Measurements from ENCODE around the gene SIL1.
"Not testable (repeated sequence)": the region's sequence is repeated elsewhere in the genome, so short reads cannot be mapped to it uniquely, and the experiment has no call there.

The SIL1 gene

GRCh38 chr5:138935466-138935865, 262.7 kb downstream of the SIL1 start:
- no peak for DNase-seq

GRCh38 chr5:138934971-138935370, 263.2 kb downstream of the SIL1 start:
- no peak for DNase-seq

- no peak for DNase-seq
Measured at GRCh38 chr5:138933522-138934290, 264.5 kb downstream of the SIL1 start.

- DNase-seq, result no peak
Measured at GRCh38 chr5:138932171-138932810, 265.9 kb downstream of the SIL1 start.

- DNase-seq, result no peak
Measured at GRCh38 chr5:138930371-138931097, 267.6 kb downstream of the SIL1 start.

- no peak for DNase-seq
Measured at GRCh38 chr5:138929571-138929955, 268.6 kb downstream of the SIL1 start.

GRCh38 chr5:138927979-138928378, 270.2 kb downstream of the SIL1 start:
- no peak for DNase-seq

GRCh38 chr5:138927544-138927943, 270.6 kb downstream of the SIL1 start:
- DNase-seq, result no peak

GRCh38 chr5:138926688-138927448, 271.3 kb downstream of the SIL1 start:
- no peak for DNase-seq

- DNase-seq, result no peak
Measured at GRCh38 chr5:138926257-138926656, 271.9 kb downstream of the SIL1 start.

- no peak for DNase-seq
Measured at GRCh38 chr5:138925090-138925635, 273.0 kb downstream of the SIL1 start.

GRCh38 chr5:138922494-138922893, 275.7 kb downstream of the SIL1 start:
- no peak for DNase-seq

GRCh38 chr5:138921362-138921761, 276.8 kb downstream of the SIL1 start:
- DNase-seq, result not testable (repeated sequence)

GRCh38 chr5:138920181-138920580, 278.0 kb downstream of the SIL1 start:
- DNase-seq, result no peak

GRCh38 chr5:138918686-138919085, 279.5 kb downstream of the SIL1 start:
- no peak for DNase-seq

- no peak for DNase-seq
Measured at GRCh38 chr5:138914338-138914737, 283.8 kb downstream of the SIL1 start.

GRCh38 chr5:138913773-138914172, 284.4 kb downstream of the SIL1 start:
- no peak for DNase-seq

GRCh38 chr5:138912093-138912492, 286.1 kb downstream of the SIL1 start:
- no peak for DNase-seq

- DNase-seq, result no peak
Measured at GRCh38 chr5:138911441-138911840, 286.7 kb downstream of the SIL1 start.

- DNase-seq, result no peak
Measured at GRCh38 chr5:138910546-138911185, 287.5 kb downstream of the SIL1 start.

- no peak for DNase-seq
Measured at GRCh38 chr5:138909734-138910133, 288.4 kb downstream of the SIL1 start.

- DNase-seq, result no peak
Measured at GRCh38 chr5:138905541-138905940, 292.6 kb downstream of the SIL1 start.

All from AML-193 (cell line).